A673 (cell line): Measurements from ENCODE around the gene PGGHG. TPM values are rescaled to one million over a fixed set of nuclear protein-coding genes. Genes with fewer than 3 reads are reported as not detected.

Experiments used
- BruUV-seq: library from RNA; stranded (reverse); fragments of 400-500 nt; replicated peaks from 2 replicates; lab custom pipeline; 2021; lab: Mats Ljungman, UMichigan
- CTCF ChIA-PET: fragments of 300-600 bp; sonication (Branson Sonifier 250); formaldehyde crosslinking; loops from one replicate; lab custom pipeline; 2022; ENCODE audit warnings: antibody characterized with exemption; lab: Charles Lee
- POLR2A ChIA-PET: fragments of 300-600 bp; sonication (Branson Sonifier 250); formaldehyde crosslinking; loops from one replicate; lab custom pipeline; 2022; ENCODE audit warnings: antibody characterized with exemption; ENCODE audit not compliant: low non-redundant PET; lab: Charles Lee
- DNase-seq: peaks from one replicate; pipeline ENCODE4 v3.0.0-alpha.2; 2015; ENCODE audit warnings: low spot score
- H3K27ac ChIP-seq: fragments of 200-600 bp; sonication (generic); 2 replicates; pipeline ENCODE4 v1.5.1; 2016; ENCODE audit warnings: mixed run types, low read depth, mild to moderate bottlenecking, mixed read lengths, antibody characterized with exemption, low read length; ENCODE audit not compliant: poor library complexity, severe bottlenecking
- H3K27me3 ChIP-seq: fragments of 200-600 bp; sonication (generic); replicated peaks from 2 replicates; pipeline ENCODE4 v1.6.1; 2017; ENCODE audit warnings: mixed run types, low read depth, mild to moderate bottlenecking, mixed read lengths, antibody characterized with exemption, low read length; ENCODE audit not compliant: insufficient read depth, poor library complexity
- H3K36me3 ChIP-seq: fragments of 200-600 bp; sonication (generic); 2 replicates; pipeline ENCODE4 v1.6.1; 2016; ENCODE audit warnings: mixed run types, mild to moderate bottlenecking, mixed read lengths, antibody characterized with exemption, low read length; ENCODE audit not compliant: insufficient read depth, poor library complexity, severe bottlenecking
- H3K4me1 ChIP-seq: fragments of 200-600 bp; sonication (generic); 2 replicates; pipeline ENCODE4 v1.6.1; 2017; ENCODE audit warnings: mixed run types, mild to moderate bottlenecking, mixed read lengths, antibody characterized with exemption, low read length; ENCODE audit not compliant: insufficient read depth, poor library complexity, severe bottlenecking
- H3K4me3 ChIP-seq: fragments of 200-600 bp; sonication (generic); 2 replicates; pipeline ENCODE4 v1.5.1; 2016; ENCODE audit warnings: low read depth, mixed run types, mild to moderate bottlenecking, mixed read lengths, low read length; ENCODE audit not compliant: poor library complexity, severe bottlenecking
- H3K9me3 ChIP-seq: fragments of 200-600 bp; sonication (generic); 2 replicates; pipeline ENCODE4 v1.6.1; 2016; ENCODE audit warnings: mixed run types, low read depth, mild to moderate bottlenecking, mixed read lengths, antibody characterized with exemption, low read length; ENCODE audit not compliant: poor library complexity, severe bottlenecking
- CTCF ChIP-seq: fragments of 300-800, 200-600 bp; sonication (generic); conservative IDR thresholded peaks from 2 replicates; pipeline ENCODE4 v1.5.1; 2017; ENCODE audit warnings: low read depth, mild to moderate bottlenecking, antibody characterized with exemption, low read length, moderate library complexity, mixed read lengths
- EZH2 ChIP-seq: fragments of 200-600 bp; sonication (generic); IDR thresholded peaks from 2 replicates; pipeline ENCODE4 v1.6.1; 2017; ENCODE audit warnings: borderline replicate concordance, low read depth, mild to moderate bottlenecking, mixed read lengths, antibody characterized with exemption, low read length; ENCODE audit not compliant: poor library complexity, severe bottlenecking
- intact Hi-C: fragments of 100-400 bp; cut with micrococcal nuclease; formaldehyde crosslinking; loops from one replicate; pipeline ENCODE4 v1.10.0; 2022; ENCODE audit not compliant: unreplicated experiment
- total RNA-seq: library from RNA; stranded (reverse); gene quantifications from 2 replicates; pipeline ENCODE4 v1.2.3, GENCODE V29; 2021

Gene PGGHG
- total RNA-seq, 1 experiment from 2014 or later, result 5.4 TPM

- H3K9me3 ChIP-seq, result no peaks in the 10 kb centered on the region
- no peak for DNase-seq
- TF ChIP-seq EZH2 (no peak), CTCF (no peak)
- no peak overlapping the region for H3K4me3 ChIP-seq
- ChIA-PET CTCF (no interaction called here), POLR2A (no interaction called here)
- peaks cover 14% of the 10 kb centered on the region for H3K4me1 ChIP-seq
- no peak overlapping the region for H3K27ac ChIP-seq
- intact Hi-C loops, result no loop called here
- no peaks in the 10 kb centered on the region for H3K27me3 ChIP-seq
- no peaks in the 10 kb centered on the region for H3K36me3 ChIP-seq
- no TSS peak for BruUV-seq
These were observed 45.5 kb downstream of the PGGHG start for GRCh38 chr11:334264-334994.

- Histone ChIP-seq H3K27ac (no peak overlapping the region), H3K4me1 (peaks cover 14% of the 10 kb centered on the region), H3K4me3 (no peak overlapping the region), H3K9me3 (no peaks in the 10 kb centered on the region), H3K36me3 (no peaks in the 10 kb centered on the region), H3K27me3 (no peaks in the 10 kb centered on the region)
- TF ChIP-seq EZH2, result no peak
- TF ChIP-seq CTCF, result no peak
- ChIA-PET CTCF (interaction anchor here (0.7 kb wide), 1 partner anchor 20 kb away, joined by 8 read pairs; no protein-coding TSS in a partner anchor), POLR2A (no interaction called here)
- no peak for DNase-seq
- intact Hi-C loops, result no loop called here
- BruUV-seq, result no TSS peak
These were observed 47.1 kb downstream of the PGGHG start for GRCh38 chr11:335779-336658.

GRCh38 chr11:336659-337198 lies 47.8 kb downstream of the PGGHG start:
- no TSS peak for BruUV-seq
- H3K36me3 ChIP-seq, result no peaks in the 10 kb centered on the region
- no peak overlapping the region for H3K27ac ChIP-seq
- no peak for DNase-seq
- H3K9me3 ChIP-seq, result no peaks in the 10 kb centered on the region
- POLR2A ChIA-PET, result no interaction called here
- no peaks in the 10 kb centered on the region for H3K27me3 ChIP-seq
- CTCF ChIA-PET, result no interaction called here
- intact Hi-C loops, result no loop called here
- TF ChIP-seq CTCF (no peak), EZH2 (no peak)
- H3K4me3 ChIP-seq, result no peak overlapping the region
- peaks cover 14% of the 10 kb centered on the region for H3K4me1 ChIP-seq
